GM10266 (cell line): Measurements from ENCODE around the gene SLC16A12.

Source experiments
- DNase-seq: peaks from one replicate; pipeline ENCODE4 v3.0.0; 2012; ENCODE audit errors: extremely low spot score
- TF ChIP-seq, protein P1 (sequence below): IDR thresholded peaks from 2 replicates; pipeline ENCODE4 v1.5.1; 2012; ENCODE audit warnings: mild to moderate bottlenecking, low read depth; ENCODE audit not compliant: control insufficient read depth, insufficient read depth; ENCODE audit errors: missing control alignments

The SLC16A12 gene

DNA sequence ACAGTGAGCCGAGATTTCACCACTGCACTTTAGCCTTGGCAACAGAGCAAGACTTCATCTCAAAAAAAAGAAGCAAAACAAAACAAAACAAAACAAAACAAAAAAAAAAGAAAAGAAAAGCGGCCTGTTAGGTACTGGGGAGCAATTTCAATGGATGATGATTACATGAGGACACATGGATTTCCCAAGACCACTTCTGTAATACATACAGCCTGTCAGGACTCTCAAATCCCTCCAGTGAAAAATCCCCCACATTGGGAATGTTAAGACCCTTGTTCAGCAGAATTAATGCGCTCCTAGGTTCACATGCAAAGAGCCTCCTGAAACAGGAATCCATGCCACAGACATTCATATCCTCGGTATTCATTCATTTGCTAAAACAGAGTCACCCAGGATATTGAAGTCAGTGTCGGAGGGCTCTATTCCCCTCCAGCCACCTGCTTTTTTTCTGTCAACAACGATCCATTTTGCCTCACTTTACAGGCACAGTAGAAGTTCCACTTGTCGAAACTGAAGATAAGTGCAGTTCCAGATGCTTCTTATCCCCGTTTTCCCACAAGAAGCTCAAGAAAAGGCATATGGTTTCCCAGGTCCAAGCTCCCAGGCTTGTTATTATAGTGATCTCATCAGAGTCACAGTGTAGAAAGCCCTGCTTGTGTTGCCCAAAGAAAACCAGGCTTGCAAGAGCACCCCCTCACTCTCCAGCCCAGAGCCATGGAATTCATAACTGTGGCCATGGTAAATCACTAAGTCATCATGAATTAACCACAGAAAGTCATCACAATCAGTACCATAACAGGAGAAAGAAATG lies 20.2 kb downstream of the SLC16A12 start:
- no peak for DNase-seq
- TF ChIP-seq, protein P1, sequence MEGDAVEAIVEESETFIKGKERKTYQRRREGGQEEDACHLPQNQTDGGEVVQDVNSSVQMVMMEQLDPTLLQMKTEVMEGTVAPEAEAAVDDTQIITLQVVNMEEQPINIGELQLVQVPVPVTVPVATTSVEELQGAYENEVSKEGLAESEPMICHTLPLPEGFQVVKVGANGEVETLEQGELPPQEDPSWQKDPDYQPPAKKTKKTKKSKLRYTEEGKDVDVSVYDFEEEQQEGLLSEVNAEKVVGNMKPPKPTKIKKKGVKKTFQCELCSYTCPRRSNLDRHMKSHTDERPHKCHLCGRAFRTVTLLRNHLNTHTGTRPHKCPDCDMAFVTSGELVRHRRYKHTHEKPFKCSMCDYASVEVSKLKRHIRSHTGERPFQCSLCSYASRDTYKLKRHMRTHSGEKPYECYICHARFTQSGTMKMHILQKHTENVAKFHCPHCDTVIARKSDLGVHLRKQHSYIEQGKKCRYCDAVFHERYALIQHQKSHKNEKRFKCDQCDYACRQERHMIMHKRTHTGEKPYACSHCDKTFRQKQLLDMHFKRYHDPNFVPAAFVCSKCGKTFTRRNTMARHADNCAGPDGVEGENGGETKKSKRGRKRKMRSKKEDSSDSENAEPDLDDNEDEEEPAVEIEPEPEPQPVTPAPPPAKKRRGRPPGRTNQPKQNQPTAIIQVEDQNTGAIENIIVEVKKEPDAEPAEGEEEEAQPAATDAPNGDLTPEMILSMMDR = no peak

DNA sequence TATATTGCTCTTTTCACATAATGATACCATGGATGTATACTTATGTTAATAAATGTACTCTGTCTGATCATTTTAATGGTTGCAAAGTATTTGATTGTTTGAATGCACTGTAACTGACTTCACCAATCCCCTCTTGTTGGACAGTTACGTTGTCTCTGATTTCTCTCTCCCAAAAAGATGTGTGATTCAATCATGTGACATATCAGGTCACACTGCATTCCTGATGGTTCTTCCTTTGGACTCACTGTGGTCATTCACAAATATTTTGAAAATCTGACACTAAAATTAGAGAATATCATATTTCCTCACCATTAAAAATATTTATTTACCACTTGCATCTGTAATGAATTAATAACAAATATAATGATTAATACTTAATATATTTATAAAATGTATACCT lies 22.2 kb downstream of the SLC16A12 start:
- DNase-seq = no peak
- TF ChIP-seq, protein P1 = no peak

DNA sequence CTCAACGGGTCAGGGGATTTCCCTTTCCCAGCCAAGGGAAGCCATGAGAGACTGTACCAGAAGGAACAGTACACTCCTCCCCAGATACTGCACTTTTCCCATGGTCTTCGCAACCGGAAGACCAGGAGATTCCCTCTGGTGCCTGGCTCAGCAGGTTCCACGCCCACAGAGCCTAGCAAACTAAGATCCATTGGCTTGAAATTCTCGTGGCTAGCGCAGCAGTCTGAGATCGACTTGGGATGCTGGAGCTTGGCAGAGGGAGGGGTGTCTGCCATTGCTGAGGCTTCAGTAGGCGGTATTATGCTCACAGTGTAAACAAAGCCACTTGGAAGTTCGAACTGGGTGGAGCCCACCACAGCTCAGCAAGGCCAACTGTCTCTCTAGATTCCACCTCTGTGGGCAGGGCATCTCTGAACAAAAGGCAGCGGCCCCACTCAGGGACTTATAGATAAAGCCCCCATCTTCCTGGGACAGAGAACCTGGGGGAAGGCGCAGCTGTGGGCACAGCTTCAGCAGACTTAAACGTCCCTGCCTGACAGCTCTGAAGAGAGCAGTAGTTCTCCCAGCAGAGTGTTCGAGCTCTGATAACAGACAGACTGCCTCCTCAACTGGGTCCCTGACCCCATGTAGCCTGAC lies 29.6 kb downstream of the SLC16A12 start:
- DNase-seq = no peak
- TF ChIP-seq, protein P1 = no peak

DNA sequence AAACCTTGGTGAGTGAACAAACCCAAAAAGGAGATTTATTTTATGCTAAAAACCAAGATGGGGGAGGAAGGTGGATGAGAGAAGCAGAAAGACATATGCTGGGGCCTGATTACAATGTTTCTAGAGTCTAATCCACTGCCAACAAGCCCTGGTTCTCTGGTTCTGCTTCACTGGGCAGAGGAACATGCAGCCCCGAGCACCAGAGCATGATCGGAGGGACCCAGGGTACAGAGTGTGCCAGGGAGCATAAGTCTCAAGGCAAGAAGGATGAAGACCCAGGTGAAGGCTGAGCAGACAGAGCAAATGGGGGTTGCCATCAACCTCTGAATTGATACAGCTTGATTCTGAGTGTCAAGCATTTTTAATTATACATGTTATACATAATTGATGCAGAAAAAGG lies 30.7 kb downstream of the SLC16A12 start:
- TF ChIP-seq, protein P1 = no peak
- no peak for DNase-seq

DNA sequence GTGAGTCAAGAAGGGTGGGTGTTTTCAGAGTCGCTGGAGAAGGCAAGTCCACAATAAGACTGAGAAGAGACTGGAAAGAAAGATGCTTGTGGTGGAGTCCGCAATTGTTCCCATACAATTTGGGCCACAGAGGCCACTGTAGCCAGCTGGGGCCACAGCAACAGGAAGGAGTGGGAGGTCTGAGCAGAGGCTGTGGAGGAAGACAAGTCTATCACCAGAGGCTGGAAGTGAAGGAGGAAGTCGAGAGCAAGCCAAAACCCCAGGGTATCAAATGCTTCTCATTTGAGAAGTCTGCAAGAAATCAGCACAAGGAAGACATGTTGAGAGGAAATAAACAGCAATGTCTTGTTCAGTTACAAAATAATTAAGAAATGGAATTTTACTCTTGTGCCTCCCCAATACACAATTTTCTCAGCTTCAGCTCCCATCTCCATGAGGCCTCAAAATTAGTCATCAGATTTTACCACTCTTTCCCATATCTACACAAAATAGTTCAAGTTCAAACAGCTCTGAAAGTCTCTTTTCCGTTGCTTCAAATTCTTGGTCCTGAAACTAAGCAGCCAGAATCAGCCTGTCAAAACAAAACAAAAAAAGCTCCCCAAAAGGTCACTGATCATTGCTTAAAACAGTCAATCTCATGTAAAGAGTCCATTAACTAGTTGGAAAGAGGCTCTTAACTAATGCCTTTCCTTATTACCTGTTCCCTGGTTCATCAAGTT lies 31.6 kb downstream of the SLC16A12 start:
- DNase-seq = no peak
- TF ChIP-seq, protein P1 = no peak

DNA sequence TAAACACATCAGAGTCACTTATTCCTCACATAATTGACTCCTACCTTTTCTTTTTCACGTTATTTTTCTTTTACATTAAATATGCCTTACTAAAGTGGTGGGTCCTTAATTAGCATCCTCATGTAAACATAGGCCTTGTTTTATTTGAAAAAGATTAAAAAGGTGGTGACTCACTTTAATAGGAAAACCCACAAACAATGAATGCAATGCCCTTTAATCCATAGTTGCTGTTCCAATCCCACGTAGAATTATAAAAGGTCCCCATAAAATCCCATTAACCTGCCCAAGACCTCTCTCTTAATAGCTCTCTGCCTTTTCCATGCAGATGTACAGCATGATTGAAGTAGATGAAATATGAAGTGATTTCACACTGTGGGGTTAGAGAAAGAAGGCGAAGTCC lies 32.2 kb downstream of the SLC16A12 start:
- DNase-seq = no peak
- TF ChIP-seq, protein P1 = no peak

DNA sequence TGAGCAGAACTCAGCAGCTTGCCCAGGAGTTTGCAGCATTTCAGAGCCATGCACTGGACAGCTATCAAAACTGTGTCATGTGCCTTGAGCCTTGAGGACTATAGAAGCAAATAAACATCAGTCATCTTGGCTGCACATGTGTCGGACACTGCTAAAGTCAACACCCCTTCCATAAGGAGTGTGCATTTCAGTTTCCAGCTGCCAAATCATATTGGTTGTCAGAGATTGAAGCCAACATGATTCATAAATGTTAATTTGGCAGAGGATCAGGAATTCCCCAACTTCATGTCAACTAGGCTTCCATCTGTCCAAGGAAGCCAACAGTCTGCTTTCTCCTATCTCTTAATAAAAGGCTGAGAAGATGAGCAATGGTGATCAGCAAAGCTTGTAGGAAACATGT lies 32.8 kb downstream of the SLC16A12 start:
- TF ChIP-seq, protein P1 = no peak
- no peak for DNase-seq
